ENCODE results near the gene LIF.

LIF gene

DNA sequence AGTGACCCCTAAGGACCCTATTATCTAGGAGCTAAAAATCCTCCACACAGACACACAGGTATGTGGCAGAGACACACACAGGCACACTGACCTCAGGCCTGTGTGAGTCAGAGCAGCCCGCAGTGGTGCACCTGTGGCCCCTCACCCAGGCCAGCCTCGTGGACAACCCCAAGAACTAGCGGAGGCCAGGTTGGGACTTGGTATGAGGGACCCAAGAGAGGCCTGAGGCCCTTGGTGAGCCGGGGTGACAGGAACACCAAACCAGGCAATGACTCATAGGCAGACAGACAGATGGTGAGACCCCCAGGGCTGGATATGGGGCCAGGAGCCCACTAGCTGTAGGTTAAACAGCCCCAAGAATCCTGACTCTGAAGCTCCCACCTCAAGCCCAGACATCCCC, 36.8 kb upstream of the LIF start:
- no peak for DNase-seq

DNA sequence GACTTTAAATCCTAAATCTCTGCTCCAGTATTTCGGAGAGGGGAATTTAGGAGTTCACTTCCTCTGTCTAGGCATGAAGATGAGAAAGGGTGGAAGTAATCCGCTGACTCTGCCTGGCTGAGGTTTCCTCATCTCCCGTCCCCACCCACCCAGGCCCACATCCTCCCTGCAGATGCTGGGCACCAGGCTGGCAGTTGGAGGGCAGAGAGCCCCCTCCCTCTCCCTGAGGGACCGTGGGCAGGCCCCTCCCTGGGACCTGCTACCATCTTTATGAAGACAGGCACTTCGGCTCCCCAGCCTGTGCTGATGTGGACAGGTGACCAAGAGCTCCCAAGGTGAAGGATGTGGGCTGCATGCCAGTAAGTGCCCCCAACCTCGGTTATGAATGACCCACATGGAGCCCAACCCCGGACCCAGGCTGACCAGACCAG, 36.1 kb upstream of the LIF start:
- peak; percentile 72 for DNase-seq

DNA sequence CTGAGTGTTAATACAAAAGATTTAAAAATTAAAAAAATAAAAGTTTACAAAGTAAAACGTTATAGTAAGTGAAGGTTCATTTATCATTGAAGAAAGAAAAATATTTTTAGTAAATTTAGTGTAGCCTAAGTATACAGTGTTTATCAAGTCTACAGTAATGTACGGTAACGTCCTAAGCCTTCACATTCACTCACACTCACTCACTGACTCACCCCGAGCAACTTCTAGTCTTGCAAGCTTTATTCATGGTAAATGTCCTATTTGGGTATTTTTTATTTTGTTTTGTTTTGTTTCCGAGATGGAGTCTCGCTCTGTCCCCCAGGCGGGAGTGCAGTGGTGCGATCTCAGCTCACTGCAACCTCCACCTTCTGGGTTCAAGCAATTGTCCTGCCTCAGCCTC, 33.9 kb upstream of the LIF start:
- peak; percentile 29 for DNase-seq

DNA sequence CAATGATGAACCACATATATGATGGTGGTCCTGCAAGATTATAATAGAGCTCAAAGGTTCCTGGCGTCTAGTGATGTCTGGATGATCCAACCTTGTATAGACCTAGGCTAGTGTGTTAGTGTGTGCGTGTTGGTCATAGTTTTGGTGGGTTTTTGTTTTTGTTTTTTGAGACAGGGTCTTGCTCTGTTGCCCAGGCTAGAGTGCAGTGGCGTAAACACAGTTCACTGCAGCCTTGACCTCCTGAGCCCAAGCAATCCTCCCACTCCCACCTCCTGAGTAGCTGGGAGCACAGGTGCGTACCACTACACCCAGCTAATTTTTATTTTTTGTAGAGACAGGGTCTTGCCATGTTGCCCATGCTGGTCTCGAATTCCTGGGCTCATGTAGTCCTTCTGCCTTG, 33.4 kb upstream of the LIF start:
- DNase-seq = no peak

DNA sequence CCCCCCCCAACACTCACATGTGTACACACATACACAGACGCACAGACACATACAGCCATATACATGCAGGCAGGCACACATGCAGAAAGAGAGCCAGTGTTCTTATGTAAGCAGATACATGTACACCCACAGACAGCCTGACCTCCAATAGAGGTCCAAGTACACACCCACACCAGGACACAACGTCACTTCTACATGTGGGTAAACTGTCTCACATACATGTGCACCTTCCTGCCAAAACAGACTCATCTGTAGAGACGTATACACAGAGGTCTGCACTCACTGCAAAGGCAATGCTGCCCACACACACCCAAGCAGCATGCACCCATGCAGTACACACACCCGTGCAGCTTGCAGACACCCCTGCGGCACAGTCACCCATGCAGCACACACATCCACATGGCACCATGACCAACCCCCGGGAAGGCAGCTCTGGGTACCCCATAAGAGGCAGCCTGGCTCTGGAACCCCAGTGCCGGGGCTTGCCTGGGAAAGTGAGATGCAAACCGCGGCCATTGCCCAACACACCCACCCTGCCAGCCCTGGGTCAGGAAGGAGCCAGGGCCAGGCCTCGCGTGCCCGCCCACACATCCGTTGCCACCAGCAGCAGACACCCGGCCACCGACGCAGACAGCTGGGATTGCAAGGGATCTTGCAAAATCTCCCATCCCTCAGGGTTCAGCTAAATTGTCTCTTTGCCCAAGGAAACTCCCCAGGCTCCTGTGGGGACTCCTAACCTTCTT, 32.7 kb upstream of the LIF start:
- peak; percentile 96 for DNase-seq

DNA sequence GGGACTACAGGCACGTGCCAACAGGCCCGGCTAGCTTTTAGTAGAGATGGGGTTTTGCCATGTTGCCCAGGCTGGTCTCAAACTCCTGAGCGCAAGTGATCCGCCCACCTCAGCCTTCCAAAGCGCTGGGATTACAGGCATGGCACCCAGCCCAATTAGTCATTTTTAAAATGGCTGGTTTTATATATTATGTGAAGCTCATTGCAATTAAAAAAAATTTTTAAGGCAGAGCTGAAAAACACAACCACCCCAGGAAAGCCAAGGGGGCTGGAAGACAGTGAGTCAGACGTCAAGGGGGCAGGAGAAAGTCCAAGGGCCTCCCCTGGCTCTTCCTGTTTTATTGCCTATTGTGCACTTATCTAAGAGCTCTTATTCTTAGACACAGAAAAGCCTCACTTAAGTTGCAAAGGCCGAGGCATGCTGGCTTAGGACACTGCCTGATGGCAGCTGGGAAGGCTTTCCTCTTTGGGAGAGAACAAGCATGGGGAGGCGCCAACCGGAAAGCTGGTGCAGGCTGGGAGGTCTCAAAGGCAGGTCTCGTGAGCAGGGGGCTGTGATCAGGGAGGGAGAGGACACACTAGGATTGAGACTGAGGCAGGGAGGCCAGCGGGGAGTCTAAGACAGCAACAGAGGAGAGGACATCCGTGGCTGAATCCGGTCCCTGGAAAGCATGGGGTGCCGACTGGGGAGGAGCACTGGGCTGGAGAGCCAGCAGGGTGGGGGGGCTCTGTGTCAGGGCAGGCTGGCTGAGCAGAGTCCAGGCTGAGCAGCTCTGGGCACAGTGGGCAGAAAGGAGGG, 31.2 kb upstream of the LIF start:
- DNase-seq = peak; percentile 63

DNA sequence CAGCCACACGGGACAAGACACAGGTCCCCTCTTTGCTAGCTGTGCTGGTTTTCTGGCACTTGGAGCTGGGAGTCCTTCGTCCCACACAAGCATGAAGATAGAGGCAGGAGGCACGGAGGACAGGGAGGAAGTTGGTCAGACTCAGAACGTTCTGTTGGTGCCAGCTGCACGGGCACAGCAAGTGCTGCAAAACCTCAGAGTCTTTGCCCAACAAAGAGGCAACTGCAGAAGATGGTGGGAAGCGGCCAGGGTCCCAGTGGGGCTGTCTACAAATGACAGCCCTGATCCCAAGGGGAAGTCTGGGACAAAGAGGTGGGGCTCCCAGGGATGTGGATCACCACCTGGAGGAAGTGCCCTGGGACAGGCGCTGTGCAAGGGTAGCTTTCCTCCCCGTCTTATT, 29.5 kb upstream of the LIF start:
- DNase-seq = no peak

DNA sequence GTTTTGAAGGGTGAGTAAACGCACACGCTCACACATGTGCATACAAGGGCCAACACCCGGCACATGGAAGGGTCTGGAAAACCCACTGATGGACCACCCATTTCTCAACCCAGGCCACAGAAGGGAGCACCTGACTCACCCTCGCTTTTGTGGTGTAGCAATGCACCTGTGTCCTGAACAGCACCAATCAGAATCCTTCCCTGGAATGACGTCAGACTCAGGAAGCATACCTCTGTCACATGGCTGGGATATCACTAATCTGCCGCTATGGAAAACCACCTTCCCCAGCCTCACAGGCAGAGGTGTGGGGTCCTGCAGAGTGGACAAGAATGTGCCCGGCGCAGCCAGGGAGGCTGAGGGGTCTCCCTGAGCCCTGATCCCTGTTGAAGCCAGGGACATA, 29.1 kb upstream of the LIF start:
- no peak for DNase-seq

DNA sequence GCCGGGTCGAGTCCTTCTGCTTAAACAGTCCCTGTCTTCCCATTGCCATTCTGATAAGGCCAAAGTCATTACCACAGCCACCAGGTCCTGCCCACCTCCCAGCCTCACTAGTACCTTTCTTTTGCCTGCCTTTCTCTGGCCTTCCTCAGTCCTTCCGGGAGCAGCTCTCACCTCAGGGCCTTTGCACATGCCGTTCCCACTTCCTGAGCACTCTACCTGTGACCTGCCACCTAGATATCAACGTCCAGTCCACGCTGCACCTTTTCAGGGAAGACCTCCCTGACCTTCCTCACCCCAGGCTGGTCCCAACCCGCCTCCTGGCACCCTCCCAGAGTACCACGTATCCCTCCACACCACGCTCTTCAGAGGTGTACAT, 27.9 kb upstream of the LIF start:
- no peak for DNase-seq

DNA sequence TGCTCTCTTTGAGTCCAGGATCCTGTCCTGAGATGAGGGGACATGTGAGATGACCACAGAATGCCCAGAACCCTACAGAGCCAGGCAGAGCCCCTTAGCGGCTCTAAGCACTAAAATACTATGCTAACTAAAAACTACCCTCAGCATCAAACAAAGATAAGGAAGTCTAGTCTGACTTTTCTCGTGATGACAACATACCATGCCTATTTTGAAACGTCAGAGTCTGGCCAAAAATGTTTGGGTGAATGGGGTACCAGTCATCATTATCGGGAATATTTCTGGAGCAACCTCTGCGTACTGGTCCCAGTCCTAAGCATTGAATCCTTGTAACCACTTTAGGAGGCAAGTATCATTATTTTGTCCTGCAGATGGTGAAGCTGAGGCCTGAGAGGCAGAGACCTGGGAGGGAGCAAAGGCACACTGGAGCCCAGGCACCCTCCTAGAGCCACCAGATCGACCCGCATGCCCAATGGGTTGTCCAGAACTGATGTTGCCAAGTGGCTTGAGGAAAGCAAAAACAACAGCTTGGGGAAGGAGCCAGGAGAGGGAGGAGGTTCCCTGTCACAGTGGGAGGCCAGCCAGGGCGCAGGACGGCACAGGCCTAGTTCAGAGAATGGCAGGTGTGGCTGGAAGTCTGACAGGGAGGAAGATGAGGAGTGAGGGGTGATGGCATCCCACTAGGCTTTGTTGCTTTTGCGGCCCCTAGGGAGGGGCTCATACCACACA, 27.3 kb upstream of the LIF start:
- peak; percentile 58 for DNase-seq

DNA sequence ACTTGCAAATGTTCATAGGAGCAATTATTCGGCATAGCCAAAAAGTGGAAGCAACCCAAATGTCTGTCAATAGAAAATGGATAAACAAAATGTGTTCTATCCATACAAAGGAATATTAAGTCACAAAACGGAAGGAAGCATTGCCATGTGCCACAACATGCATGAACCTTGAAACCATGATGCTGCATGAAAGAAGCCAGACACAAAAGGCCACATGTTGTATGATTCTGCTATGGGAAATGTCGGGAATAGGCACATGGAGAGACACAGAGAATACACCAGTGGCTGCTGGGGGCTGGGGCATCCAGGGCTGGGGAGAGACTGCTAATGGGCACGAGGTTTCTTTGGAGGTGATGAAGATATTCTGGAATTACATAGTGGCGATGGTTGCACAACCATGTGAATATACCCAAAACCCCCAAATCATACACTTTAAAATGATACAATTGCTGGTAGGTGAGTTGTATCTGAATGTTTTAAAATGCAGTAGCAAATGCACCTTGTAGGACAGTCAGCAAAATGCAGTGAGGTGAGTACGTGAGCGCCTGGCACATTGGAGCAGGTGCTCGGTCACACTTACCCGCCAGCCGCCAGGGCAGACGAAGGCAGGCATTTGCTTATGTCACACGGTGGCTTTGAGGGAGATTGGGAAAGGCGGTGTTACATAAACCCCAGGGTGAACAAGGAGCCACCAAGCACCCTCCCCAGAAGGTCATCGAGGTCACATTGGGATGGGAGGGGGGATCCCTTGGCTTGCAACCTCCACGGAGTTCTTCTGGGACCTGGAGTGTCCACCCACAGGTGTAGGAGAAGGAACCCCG, 26.4 kb upstream of the LIF start:
- peak; percentile 67 for DNase-seq

DNA sequence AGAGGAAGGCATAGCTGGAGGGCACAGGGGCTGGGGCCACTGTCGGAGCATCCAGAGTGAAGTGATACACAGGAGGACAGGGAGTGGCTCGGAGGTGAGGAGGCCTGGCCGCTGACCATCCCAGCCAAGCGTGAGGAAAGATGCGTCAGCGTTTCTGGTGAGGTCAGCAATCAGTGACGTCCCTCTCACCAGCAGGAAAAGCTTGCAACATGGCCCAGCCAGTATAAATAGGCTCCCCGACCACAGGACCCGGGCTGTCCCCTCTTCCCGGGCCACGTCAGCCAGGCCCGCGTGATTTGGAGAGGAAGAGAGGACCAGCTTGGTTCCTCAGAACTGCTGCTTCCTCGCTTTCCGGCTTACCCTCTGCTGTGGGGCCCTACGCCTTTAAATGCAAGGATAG, 24.3 kb upstream of the LIF start:
- DNase-seq = peak; percentile 100

DNA sequence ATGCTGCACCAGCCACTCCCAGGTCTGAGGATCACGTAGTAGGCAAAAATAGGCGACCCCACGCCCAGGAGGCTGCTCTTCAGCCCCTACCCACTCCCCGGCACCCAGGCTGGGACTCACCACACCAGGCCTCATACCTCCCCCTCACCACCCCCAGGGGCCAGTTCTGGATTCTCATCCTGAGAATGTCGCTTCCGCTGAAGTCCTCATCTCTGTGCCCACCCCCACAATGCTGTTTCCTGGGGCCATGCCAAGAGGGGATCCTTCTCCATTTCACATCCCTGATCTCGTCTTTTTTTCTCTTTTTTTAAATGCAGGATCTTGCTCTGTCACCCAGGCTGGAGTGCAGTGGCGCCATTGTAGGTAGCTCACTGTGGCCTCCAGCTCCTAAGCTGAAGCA, 21.8 kb upstream of the LIF start:
- no peak for DNase-seq

DNA sequence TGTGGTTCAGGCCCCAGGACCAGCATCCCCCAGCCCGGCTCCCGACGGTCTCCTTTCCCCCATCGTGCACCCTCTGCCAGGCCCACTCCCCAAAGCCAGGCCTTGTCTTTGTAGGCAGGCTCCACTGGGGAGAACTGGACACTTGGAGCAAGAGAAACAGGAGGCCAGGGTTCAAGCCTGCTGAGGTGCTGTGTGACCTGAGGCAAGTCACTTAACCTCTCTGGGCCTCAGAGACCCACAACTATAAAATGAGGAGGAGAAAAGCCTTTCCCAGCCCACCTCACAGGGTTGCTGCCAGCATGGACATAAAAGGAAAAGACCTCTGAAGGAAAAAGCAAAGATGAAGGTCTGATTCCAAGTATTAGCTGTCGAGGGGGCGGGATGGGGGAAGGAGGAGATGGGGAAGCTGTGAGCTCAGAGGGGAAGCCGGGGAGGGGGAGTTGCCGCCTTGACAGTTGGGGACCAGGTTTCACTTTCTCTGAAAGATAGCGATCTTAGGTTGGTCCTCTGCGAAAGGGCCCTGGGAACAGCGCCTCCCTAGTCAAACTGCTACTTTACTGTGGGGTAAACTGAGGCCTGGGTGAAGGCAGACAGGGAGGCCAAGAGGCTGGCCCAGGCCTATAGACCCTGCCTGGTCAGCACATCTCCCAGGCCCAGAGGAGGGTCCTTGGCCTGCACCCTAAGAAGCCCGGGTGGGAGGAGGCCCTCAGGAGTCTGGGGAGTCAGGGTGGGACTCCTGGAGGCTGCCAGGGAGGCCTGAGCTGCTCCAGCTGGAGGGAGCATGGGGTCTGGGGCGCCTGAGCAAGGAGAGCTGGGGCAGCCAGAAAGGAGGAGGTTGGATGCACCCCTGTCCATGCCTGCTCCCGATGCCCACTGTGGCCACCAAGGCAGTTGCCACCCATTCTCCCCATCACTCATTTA, 21.1 kb upstream of the LIF start:
- peak; percentile 86 for DNase-seq

DNA sequence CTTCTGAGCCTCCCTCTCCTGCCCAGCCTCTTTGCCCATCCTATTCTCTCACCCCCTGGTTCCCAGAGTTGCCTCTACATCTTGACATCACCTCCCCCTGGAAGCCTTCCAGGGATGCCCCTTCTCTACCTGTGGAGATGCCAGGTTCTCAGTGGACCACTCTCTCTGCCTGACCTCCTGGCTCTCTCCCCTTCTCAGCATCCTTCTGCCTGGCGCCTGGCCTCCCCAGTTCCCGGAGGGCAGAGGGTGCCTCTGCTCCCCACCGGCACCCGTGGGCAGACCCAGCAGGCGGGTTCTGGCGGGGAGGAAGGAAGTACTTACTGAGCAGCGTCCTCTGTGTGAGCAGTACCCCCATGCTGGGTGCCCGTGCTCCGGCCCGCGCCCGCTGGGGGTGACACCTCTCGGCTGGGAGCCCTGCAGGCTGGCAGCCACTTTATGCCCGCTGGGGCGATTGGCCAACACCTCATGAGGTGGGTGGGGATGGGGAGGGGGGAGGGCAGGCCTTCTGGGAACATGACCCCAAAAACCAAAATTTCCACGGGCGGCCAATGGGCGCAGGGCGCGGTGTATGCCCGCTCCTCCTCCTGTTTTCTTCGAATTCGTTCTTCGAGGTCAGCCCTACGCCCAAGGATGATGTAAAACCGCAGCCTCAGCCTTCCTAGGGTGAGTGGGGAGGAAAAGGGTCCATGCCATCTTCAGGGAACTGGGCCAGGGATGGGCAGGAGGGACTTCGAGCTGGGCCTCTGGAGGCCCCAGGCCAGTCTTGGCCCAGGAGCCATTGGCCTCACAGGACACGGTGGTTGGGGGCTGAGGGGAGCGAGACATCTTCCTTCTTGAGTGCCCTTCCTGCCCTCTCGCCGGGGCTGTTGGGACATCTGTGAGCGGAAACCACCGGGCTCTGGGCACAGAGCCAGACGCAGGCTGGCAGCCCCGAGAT, 20.2 kb upstream of the LIF start, which contains the start of gene OSM:
OSM (minus strand) TSS at position 407 of the 937 bp plus-strand sequence; CDS start at position 355, 52 bp downstream.
- DNase-seq = peak; percentile 87

DNA sequence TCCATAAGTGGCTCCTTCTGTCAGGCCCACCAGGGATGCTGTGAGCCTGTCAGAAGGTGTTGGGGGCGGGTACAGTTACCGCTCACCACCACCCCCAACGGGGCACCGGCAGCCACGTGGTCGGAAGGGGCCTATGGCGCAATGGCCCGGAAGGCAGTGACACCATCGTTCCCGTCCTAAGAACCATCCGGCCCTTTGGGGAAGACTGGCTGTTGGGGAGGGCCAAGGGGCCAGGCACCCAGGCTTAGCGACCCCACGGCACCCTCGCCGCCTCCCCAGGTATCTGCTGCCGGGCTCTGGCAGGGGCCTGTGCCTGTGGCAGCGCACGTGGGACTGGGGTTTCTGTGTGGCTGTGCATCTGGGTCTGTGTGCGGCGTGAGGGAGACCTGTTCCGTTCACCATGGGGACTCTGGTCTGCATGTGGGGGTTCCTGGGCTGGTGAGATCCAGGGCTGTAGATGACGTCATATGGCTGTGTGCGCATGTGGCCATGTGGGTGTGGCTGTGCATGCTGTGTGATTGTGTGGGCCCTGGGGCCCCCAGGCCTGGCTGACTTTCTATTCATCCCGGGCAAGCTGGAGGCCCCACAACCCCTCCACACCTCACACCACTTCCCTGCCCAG, 19.4 kb upstream of the LIF start:
- peak; percentile 78 for DNase-seq

DNA sequence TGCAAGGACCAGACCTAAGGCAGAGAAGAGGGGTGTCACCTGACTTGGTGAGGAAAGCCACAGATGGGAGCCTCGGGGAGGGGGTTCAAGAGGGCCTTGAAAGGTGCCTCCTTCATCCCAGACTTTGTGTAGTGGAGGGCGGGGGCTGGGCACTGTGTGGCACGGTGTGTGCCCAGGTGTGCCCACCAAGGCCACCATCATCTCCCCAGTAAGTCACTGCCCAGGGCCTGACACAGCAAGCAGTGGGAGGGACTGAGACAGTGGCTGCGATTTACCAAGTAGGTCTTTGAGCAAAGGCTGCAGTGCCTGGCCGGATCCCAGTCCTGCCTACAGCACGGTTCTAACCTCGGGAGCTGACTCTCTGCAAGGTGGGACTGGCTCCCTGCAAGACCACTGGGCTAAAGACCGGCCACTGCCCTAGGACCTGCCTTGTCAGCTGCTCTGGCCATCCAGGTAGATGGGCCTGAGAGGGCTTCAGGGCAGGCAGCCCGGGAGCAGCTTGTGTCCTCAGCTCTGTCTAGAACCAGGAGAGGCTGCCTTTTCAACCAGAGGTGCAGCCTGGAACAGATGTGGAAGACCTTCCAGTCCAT, 18.7 kb upstream of the LIF start:
- DNase-seq = no peak

DNA sequence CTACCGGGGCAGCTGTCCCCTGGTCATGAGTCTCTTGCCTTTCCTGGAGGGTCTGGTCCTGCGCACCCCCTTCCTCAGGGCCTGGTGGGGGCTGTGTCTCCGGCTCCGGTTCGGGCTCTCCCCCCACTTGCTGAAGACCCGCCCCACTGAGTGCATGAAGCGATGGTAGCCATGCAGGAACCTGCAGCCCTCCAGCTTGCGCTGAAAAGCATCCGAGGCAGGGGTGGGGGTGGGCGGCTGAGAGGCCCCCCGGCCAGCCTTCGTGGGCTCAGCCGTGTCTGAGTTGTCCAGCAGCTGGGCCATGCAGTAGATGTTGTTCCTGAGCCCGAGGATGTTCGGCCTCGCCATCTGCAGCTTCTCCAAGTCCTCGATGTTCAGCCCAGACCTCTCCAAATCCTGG, 17.3 kb upstream of the LIF start:
- DNase-seq = no peak

DNA sequence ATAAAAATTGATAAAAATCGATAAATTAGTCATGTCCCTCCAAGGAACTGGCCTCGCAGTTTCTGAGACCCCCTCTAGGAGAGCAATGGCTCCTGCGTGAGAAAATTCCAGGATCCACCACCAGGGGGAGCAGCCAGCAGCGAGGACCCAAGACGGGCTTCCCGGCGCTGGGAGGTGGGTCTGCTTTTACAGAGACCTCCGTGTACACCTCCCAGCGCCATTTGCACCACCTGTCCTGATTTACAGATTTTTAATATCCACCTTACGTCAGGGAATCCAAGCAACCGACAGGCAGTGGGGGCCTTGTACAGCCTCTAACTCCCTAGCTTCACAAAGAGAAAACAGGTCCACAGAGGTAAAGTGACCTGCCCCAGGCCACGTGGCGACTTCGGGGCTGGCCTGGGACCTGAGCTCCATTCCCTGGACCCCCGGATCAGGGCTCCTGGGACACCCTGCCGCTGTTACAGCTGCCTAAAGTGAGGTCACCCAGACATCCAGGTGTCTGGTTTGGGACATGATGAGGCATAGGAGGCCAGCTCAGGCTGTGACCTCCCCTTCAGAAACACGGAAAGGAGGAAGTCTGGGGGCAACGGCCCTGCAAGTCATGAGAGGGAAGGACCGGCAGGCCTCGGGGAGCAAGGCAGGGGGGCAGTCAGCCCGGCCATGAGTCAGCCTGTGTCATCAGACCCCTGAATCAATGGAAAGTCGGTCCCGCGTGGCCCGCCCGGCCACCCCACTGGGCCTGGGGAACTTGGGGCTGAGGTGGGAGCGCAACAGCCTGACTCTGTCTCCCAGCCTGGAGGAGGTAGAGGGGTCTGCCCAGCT, 16.6 kb upstream of the LIF start:
- DNase-seq = peak; percentile 88
